Rectal smooth muscle tissue (tissue), 1 donor: ENCODE results near the gene PRAMEF26.
"Not testable (repeated sequence)": the region's sequence is repeated elsewhere in the genome, so short reads cannot be mapped to it uniquely, and the experiment has no call there.

Experiments
- H3K27ac ChIP-seq: one replicate; pipeline ENCODE4 v1.7.0; 2013; ENCODE audit warnings: low read depth, low read length, inconsistent platforms
- H3K27me3 ChIP-seq: one replicate; pipeline ENCODE4 v1.7.0; 2013; ENCODE audit warnings: low read length; ENCODE audit not compliant: control insufficient read depth, insufficient read depth
- H3K36me3 ChIP-seq: one replicate; pipeline ENCODE4 v1.7.0; 2013; ENCODE audit warnings: low read length; ENCODE audit not compliant: control insufficient read depth, insufficient read depth
- H3K4me1 ChIP-seq: one replicate; pipeline ENCODE4 v1.7.0; 2013; ENCODE audit warnings: low read length; ENCODE audit not compliant: control insufficient read depth, insufficient read depth
- H3K4me3 ChIP-seq: one replicate; pipeline ENCODE4 v1.7.0; 2013; ENCODE audit warnings: low read length
- H3K9ac ChIP-seq: one replicate; pipeline ENCODE4 v1.7.0; 2013; ENCODE audit warnings: low read length

The PRAMEF26 gene

GRCh38 chr1:13155909-13156308 is at the start of gene PRAMEF26:
Gene PRAMEF26, minus strand, starts transcription at chr1:13156009. Its CDS starts 2,914 bp downstream, at chr1:13153095.
- H3K4me3 ChIP-seq, H3K9ac ChIP-seq, H3K4me1 ChIP-seq: not testable (repeated sequence)

GRCh38 chr1:13201309-13201708 is 45.5 kb upstream of the PRAMEF26 start, which contains the start of gene PRAMEF13:
Gene PRAMEF13, minus strand, starts transcription at chr1:13201409. Its CDS starts 1,820 bp downstream, at chr1:13199589.
- H3K36me3 ChIP-seq, H3K27me3 ChIP-seq, H3K9ac ChIP-seq, H3K27ac ChIP-seq, H3K4me1 ChIP-seq, H3K4me3 ChIP-seq: not testable (repeated sequence)

More at GRCh38 chr1:13155909-13156308, at the start of gene PRAMEF26:
- not testable (repeated sequence) for H3K36me3 ChIP-seq, H3K27ac ChIP-seq, H3K27me3 ChIP-seq

- H3K9ac ChIP-seq, H3K4me3 ChIP-seq, H3K36me3 ChIP-seq, H3K27ac ChIP-seq, H3K27me3 ChIP-seq, H3K4me1 ChIP-seq: not testable (repeated sequence)
These were observed 15.7 kb upstream of the PRAMEF26 start, which contains the start of gene PRAMEF9 for GRCh38 chr1:13171548-13171947. Gene PRAMEF9, plus strand, starts transcription at chr1:13171848. Its CDS starts 3,433 bp downstream, at chr1:13175281.

- not testable (repeated sequence) for H3K4me3 ChIP-seq, H3K27ac ChIP-seq, H3K4me1 ChIP-seq, H3K9ac ChIP-seq, H3K36me3 ChIP-seq, H3K27me3 ChIP-seq
These were observed 9.7 kb upstream of the PRAMEF26 start, which contains the start of gene HNRNPCL4 for GRCh38 chr1:13165531-13165930. Gene HNRNPCL4, minus strand, starts transcription at chr1:13165631. Its CDS starts 164 bp downstream, at chr1:13165467.

- not testable (repeated sequence) for H3K4me1 ChIP-seq, H3K27me3 ChIP-seq, H3K36me3 ChIP-seq, H3K4me3 ChIP-seq, H3K9ac ChIP-seq, H3K27ac ChIP-seq
These were observed 39.1 kb downstream of the PRAMEF26 start, which contains the start of gene HNRNPCL2 for GRCh38 chr1:13116754-13117153. Gene HNRNPCL2, minus strand, starts transcription at chr1:13116854. Its CDS starts 454 bp downstream, at chr1:13116400.
